ENCODE measurements around the gene KIFAP3.
"Not testable (repeated sequence)": the region's sequence is repeated elsewhere in the genome, so short reads cannot be mapped to it uniquely, and the experiment has no call there.

Gene KIFAP3

DNA sequence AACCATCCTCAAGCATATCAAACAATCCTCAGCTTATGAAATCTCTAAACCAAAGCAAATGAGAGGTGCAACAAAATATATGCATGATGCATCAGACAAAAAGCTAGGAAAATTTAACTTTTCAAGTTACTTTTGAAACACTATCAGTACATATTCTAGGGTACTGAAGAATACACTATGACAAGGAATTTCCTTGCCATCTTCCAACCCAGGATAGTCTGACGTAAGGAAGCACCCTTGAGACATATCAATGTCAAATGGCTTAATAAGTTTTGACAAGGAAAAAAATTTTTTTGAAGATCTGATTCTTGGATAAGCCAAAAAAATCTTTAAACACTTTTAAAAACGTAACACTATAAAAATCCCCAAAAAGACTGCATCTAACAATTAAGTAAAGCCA is 64.9 kb downstream of the KIFAP3 start:
- no peak for TF ChIP-seq CTCF (IDR thresholded peaks at IDR 0.05; ENCODE audit: insufficient read depth, low read length, poor library complexity, severe bottlenecking)

GRCh38 chr1:170008745-170009144 is 65.8 kb downstream of the KIFAP3 start:
- H3K4me3 ChIP-seq (replicated peaks; ENCODE audit: low read depth, low read length); H3K36me3 ChIP-seq (ENCODE audit: control insufficient read depth, insufficient read depth, low read length); H3K27me3 ChIP-seq (replicated peaks; ENCODE audit: control insufficient read depth, insufficient read depth, low read length); DNase-seq (ENCODE audit: extremely low read depth, insufficient read length): not testable (repeated sequence)

More for the DNA sequence above, 64.9 kb downstream of the KIFAP3 start:
- Histone ChIP-seq H3K36me3 (ENCODE audit: control insufficient read depth, insufficient read depth, low read length) (no peaks in the 10 kb centered on the region), H3K27me3 (replicated peaks; ENCODE audit: control insufficient read depth, insufficient read depth, low read length) (no peaks in the 10 kb centered on the region), H3K4me3 (replicated peaks; ENCODE audit: low read depth, low read length) (no peak overlapping the region)
- DNase-seq (ENCODE audit: extremely low read depth, insufficient read length) = no peak

GRCh38 chr1:170003270-170003835 is 71.1 kb downstream of the KIFAP3 start:
- H3K36me3 ChIP-seq (ENCODE audit: control insufficient read depth, insufficient read depth, low read length); H3K4me3 ChIP-seq (replicated peaks; ENCODE audit: low read depth, low read length); H3K27me3 ChIP-seq (replicated peaks; ENCODE audit: control insufficient read depth, insufficient read depth, low read length); DNase-seq (ENCODE audit: extremely low read depth, insufficient read length): not testable (repeated sequence)

DNA sequence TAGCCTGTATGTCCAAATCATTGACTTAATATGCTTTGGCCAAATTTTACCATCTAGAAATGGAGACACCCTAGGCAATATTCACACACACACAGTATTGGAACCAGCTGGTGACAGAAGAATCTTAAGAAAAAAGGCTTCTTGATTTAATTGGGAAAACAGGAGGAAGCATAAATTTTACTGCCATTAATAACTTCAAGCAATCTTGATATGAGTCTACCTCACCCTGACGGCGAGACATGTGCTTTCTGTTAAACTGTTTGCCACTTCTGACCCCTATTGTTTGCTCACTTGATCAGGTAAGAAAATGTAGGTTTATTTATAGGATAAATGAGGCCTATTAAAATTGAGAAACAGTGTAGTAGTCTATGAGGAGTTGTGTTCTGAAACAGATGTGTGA is 73.2 kb downstream of the KIFAP3 start:
- no peaks in the 10 kb centered on the region for H3K27me3 ChIP-seq (replicated peaks; ENCODE audit: control insufficient read depth, insufficient read depth, low read length)
- H3K4me3 ChIP-seq (replicated peaks; ENCODE audit: low read depth, low read length) = no peak overlapping the region
- TF ChIP-seq CTCF (IDR thresholded peaks at IDR 0.05; ENCODE audit: insufficient read depth, low read length, poor library complexity, severe bottlenecking) = no peak
- H3K36me3 ChIP-seq (ENCODE audit: control insufficient read depth, insufficient read depth, low read length) = no peaks in the 10 kb centered on the region
- no peak for DNase-seq (ENCODE audit: extremely low read depth, insufficient read length)

DNA sequence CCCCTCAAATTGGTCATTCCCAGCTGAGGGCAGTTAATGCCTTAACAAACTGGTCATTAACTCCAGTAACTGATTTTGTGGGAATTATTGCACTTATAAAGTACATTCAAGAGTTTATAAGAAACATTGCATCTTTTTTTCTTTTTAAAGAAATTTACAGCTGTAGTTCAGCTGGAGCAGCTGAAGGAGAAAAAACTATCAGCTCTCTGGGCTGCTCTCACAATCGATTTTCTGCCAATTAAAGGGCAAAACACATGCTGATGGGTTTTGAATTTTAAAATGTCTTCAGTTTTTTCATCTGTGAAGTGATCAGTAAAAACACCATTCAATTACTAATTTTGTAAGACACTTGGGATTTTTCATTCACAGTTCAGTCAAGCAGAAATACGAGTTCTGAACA is 74.7 kb downstream of the KIFAP3 start:
- no peaks in the 10 kb centered on the region for H3K36me3 ChIP-seq (ENCODE audit: control insufficient read depth, insufficient read depth, low read length)
- no peak for TF ChIP-seq CTCF (IDR thresholded peaks at IDR 0.05; ENCODE audit: insufficient read depth, low read length, poor library complexity, severe bottlenecking)
- no peak overlapping the region for H3K4me3 ChIP-seq (replicated peaks; ENCODE audit: low read depth, low read length)
- DNase-seq (ENCODE audit: extremely low read depth, insufficient read length) = no peak
- no peaks in the 10 kb centered on the region for H3K27me3 ChIP-seq (replicated peaks; ENCODE audit: control insufficient read depth, insufficient read depth, low read length)

DNA sequence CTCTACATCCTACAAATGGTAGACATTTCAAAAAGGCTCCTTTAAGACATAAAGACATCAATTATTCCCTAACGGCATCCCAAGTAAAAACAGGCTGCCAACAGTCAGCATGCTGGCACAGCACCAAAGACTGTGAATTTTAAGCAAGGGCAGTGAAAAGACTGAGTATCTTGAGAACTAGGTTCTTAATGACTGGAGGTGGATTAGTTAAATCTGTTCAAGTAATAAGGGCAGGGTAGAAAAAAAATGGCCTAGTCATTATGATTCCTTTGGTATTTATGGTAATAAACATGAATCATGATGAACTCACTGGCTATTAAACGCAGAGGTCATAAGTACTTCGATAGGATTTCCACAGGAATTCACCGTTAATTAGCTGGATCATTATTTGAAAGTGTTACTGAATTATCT is 75.2 kb downstream of the KIFAP3 start:
- no peak for DNase-seq (ENCODE audit: extremely low read depth, insufficient read length)
- no peak for TF ChIP-seq CTCF (IDR thresholded peaks at IDR 0.05; ENCODE audit: insufficient read depth, low read length, poor library complexity, severe bottlenecking)
- Histone ChIP-seq H3K27me3 (replicated peaks; ENCODE audit: control insufficient read depth, insufficient read depth, low read length) (no peaks in the 10 kb centered on the region), H3K36me3 (ENCODE audit: control insufficient read depth, insufficient read depth, low read length) (no peaks in the 10 kb centered on the region), H3K4me3 (replicated peaks; ENCODE audit: low read depth, low read length) (no peak overlapping the region)

DNA sequence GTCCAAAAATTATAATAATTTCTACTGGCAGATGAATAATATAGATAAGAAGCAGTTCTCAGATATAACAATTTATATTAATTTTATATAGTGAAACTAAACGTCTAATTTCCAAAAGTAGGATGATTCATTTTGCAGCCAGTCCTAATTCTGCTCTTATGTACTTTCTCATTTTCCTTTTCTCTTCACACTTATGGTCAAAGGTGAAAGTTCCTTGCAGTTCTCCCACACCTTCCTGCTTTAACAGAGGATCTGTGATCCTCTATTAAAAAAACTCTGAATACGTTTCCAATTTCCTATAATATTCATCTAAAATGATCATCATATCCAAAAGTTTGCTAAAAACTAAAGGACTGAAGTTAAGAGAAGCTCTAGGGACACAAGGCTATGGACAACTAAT is 78.5 kb downstream of the KIFAP3 start:
- Histone ChIP-seq H3K36me3 (ENCODE audit: control insufficient read depth, insufficient read depth, low read length) (no peaks in the 10 kb centered on the region), H3K27me3 (replicated peaks; ENCODE audit: control insufficient read depth, insufficient read depth, low read length) (no peaks in the 10 kb centered on the region), H3K4me3 (replicated peaks; ENCODE audit: low read depth, low read length) (no peak overlapping the region)
- no peak for DNase-seq (ENCODE audit: extremely low read depth, insufficient read length)
- no peak for TF ChIP-seq CTCF (IDR thresholded peaks at IDR 0.05; ENCODE audit: insufficient read depth, low read length, poor library complexity, severe bottlenecking)

All from GM06990 (cell line).